Common myeloid progenitor, CD34-positive (primary cell): ENCODE measurements around the gene ADAP2.

Experiments used
- CTCF ChIA-PET: fragments of 350-600 bp; sonication (Branson Sonifier 250); formaldehyde crosslinking; loops from one replicate; lab custom pipeline; 2021; ENCODE audit warnings: antibody characterized with exemption; lab: Charles Lee
- POLR2A ChIA-PET: fragments of 350-600 bp; sonication (Branson Sonifier 250); formaldehyde crosslinking; loops from one replicate; lab custom pipeline; 2021; ENCODE audit warnings: antibody characterized with exemption; lab: Charles Lee
- DNase-seq, 3 donors: peaks; one replicate each; pipeline versions ENCODE4 v3.0.0 to v3.0.0-alpha.2; 2013
- H3K27ac ChIP-seq, 2 experiments: 1 replicate in 1 of 2; 2 replicates in 1 of 2; pipeline ENCODE4 v1.7.0; 2013; ENCODE audit warnings: inconsistent platforms in 2 of 2, low read length in 2 of 2, mild to moderate bottlenecking in 2 of 2, low read depth in 1 of 2, moderate library complexity in 1 of 2; ENCODE audit not compliant: severe bottlenecking in 2 of 2, insufficient read depth in 1 of 2, poor library complexity in 1 of 2
- H3K27me3 ChIP-seq, 5 experiments: replicated peaks in 2 of 5; 1 replicate in 3 of 5; 2 replicates in 2 of 5; pipeline versions ENCODE4 v1.6.1 to v1.7.0; 2013; ENCODE audit warnings: low read length in 4 of 5, mild to moderate bottlenecking in 2 of 5, moderate library complexity in 2 of 5, inconsistent platforms in 1 of 5; ENCODE audit not compliant: insufficient read depth in 5 of 5, control insufficient read depth in 4 of 5
- H3K36me3 ChIP-seq, 4 experiments: 1 replicate in 2 of 4; 2 replicates in 2 of 4; pipeline versions ENCODE4 v1.6.1 to v1.7.0; 2013; ENCODE audit warnings: low read length in 3 of 4, control low read depth in 1 of 4, mild to moderate bottlenecking in 1 of 4; ENCODE audit not compliant: control insufficient read depth in 4 of 4, insufficient read depth in 4 of 4
- H3K4me1 ChIP-seq, 4 experiments: 1 replicate in 3 of 4; 2 replicates in 1 of 4; pipeline versions ENCODE4 v1.6.1 to v1.7.1; 2013; ENCODE audit warnings: low read length in 3 of 4, mild to moderate bottlenecking in 3 of 4, control low read depth in 1 of 4, inconsistent platforms in 1 of 4, moderate library complexity in 1 of 4; ENCODE audit not compliant: control insufficient read depth in 4 of 4, insufficient read depth in 4 of 4; ENCODE audit errors: control extremely low read depth in 1 of 4
- H3K4me3 ChIP-seq, 7 experiments: 1 replicate in 4 of 7; 2 replicates in 3 of 7; pipeline versions ENCODE4 v1.5.1 to v1.7.0; 2013; ENCODE audit warnings: mild to moderate bottlenecking in 7 of 7, low read length in 6 of 7, moderate library complexity in 6 of 7, inconsistent platforms in 2 of 7, low read depth in 2 of 7, control low read depth in 1 of 7; ENCODE audit not compliant: insufficient read depth in 4 of 7, control insufficient read depth in 1 of 7; ENCODE audit errors: extremely low read depth in 1 of 7
- H3K9me3 ChIP-seq, 5 experiments: 1 replicate in 4 of 5; 2 replicates in 1 of 5; pipeline versions ENCODE4 v1.6.1 to v1.7.1; 2013; ENCODE audit warnings: low read length in 4 of 5, mild to moderate bottlenecking in 2 of 5, inconsistent platforms in 1 of 5, low read depth in 1 of 5, moderate library complexity in 1 of 5; ENCODE audit not compliant: control insufficient read depth in 4 of 5, insufficient read depth in 2 of 5; ENCODE audit errors: control extremely low read depth in 1 of 5
- WGBS: methylation state at CpG from one replicate; pipeline ENCODE4 v1.1.5; 2013; ENCODE audit not compliant: insufficient coverage; 5-methylcytosine and 5-hydroxymethylcytosine counted together

The ADAP2 gene

GRCh38 chr17:30990458-30990857 is 68.7 kb downstream of the ADAP2 start:
- 100% methylated on average over 1 of the region's 3 CpGs for WGBS
- CTCF ChIA-PET: no interaction called here

DNA sequence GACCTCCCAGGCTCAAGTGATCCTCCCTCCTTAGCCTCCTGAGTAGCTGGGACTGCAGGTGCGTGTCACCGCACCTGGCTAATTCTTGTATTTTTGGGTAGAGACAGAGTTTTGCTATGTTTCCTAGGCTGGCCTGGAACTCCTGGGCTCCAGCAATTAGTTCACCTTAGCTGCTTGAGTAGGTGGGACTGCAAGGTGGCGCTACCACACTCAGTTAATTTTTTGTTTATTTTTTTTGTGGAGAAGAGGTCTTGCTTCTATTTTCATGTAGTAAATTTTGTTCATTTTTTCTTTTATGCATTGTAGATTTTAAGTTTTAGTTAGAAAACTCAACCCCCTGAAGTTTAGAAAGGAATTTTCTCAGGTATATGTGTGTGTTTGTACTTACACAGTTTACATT is 70.8 kb downstream of the ADAP2 start:
- CTCF ChIA-PET: no interaction called here
- Histone ChIP-seq H3K27ac (no peak overlapping the region), H3K27me3 (no peaks in the 10 kb centered on the region), H3K4me1 (no peaks in the 10 kb centered on the region), H3K9me3 (no peaks in the 10 kb centered on the region), H3K36me3 (peaks cover 6 to 40% (median 21%) of the 10 kb centered on the region in 4 experiments), H3K4me3 (no peak overlapping the region)
- POLR2A ChIA-PET: no interaction called here
- no peak for DNase-seq
- no CpG with 5 or more reads among the region's 3 CpGs for whole genome bisulfite sequencing

More at GRCh38 chr17:30990458-30990857, 68.7 kb downstream of the ADAP2 start:
- no peak overlapping the region for H3K4me3 ChIP-seq
- H3K4me1 ChIP-seq: no peaks in the 10 kb centered on the region
- H3K9me3 ChIP-seq: no peaks in the 10 kb centered on the region
- H3K27me3 ChIP-seq: no peaks in the 10 kb centered on the region
- POLR2A ChIA-PET: no interaction called here
- DNase-seq: no peak
- H3K36me3 ChIP-seq: peaks cover 4 to 40% (median 16%) of the 10 kb centered on the region in 4 experiments
- H3K27ac ChIP-seq: no peak overlapping the region

- DNase-seq: no peak
- Histone ChIP-seq H3K27ac (no peak overlapping the region), H3K27me3 (no peaks in the 10 kb centered on the region), H3K9me3 (no peaks in the 10 kb centered on the region), H3K4me3 (no peak overlapping the region), H3K36me3 (peaks cover 9 to 58% (median 33%) of the 10 kb centered on the region in 4 experiments), H3K4me1 (no peaks in the 10 kb centered on the region)
- ChIA-PET CTCF (interaction anchor here (1.4 kb wide), 1 partner anchor 24 kb away, joined by 3 read pairs; the partner anchor contains the start of gene RNF135), POLR2A (no interaction called here)
- 100% methylated on average over 1 of the region's 3 CpGs for WGBS
These were observed 73.6 kb downstream of the ADAP2 start for GRCh38 chr17:30995347-30995746.

GRCh38 chr17:30996486-30996885 is 74.7 kb downstream of the ADAP2 start:
- H3K4me1 ChIP-seq: no peaks in the 10 kb centered on the region
- CTCF ChIA-PET: interaction anchor here (1.4 kb wide), 1 partner anchor 25 kb away, joined by 3 read pairs; the partner anchor contains the start of gene RNF135
- POLR2A ChIA-PET: no interaction called here
- no peaks in the 10 kb centered on the region for H3K27me3 ChIP-seq
- no peak for DNase-seq
- H3K27ac ChIP-seq: no peak overlapping the region
- no peaks in the 10 kb centered on the region for H3K9me3 ChIP-seq
- WGBS: 100% methylated on average over 3 of the region's 3 CpGs
- no peak overlapping the region for H3K4me3 ChIP-seq
- H3K36me3 ChIP-seq: peaks cover 9 to 58% (median 36%) of the 10 kb centered on the region in 4 experiments

DNA sequence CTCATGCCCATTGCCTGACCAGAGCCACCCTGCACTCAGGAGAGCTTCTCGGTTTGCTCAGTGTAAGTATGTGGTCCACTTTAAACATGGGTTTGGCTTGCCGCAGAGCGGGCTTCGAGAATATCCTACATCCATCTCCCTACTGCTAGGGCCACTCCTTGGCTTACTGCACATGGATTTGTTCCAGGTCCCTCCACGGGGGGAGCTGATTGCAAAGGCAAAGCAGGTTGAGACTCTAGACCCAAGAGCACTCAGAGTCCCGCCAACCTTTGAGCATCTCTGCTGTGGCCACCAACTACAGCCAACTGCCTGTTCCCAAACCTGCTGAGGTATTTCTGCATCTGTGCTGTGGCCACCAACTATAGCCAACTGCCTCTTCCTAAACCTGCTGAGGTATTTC is 75.5 kb downstream of the ADAP2 start:
- Histone ChIP-seq H3K27ac (no peak overlapping the region), H3K27me3 (no peaks in the 10 kb centered on the region), H3K9me3 (no peaks in the 10 kb centered on the region), H3K36me3 (peaks cover 9 to 58% (median 39%) of the 10 kb centered on the region in 4 experiments), H3K4me1 (no peaks in the 10 kb centered on the region), H3K4me3 (no peak overlapping the region)
- POLR2A ChIA-PET: no interaction called here
- CTCF ChIA-PET: interaction anchor here (1.2 kb wide), 1 partner anchor 11 kb away, joined by 3 read pairs; no protein-coding TSS in a partner anchor
- 100% methylated on average over 4 of the region's 6 CpGs for WGBS
- no peak for DNase-seq

- no peaks in the 10 kb centered on the region for H3K4me1 ChIP-seq
- whole genome bisulfite sequencing: 100% methylated on average over 4 of the region's 5 CpGs
- POLR2A ChIA-PET: no interaction called here
These were observed 76.1 kb downstream of the ADAP2 start for GRCh38 chr17:30997842-30998241.

DNA sequence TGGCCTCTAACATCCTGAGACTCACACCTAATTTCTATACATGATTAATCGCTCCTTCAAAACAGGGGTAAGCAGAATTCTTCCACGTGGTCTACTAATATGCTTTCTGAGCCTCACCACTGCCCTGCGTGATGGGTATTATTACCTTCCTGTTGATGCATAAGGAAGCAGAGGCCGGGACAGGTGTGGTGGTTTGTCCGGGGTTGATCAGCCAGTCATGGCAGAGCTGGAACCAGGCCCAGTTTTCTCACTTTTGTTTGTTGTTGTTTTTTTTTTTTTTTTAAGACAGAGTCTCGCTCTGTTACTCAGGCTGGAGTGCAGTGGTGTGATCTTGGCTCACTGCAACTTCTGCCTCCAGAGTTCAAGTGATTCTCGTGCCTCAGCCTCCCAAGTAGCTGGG is 80.3 kb downstream of the ADAP2 start:
- ChIA-PET CTCF (no interaction called here), POLR2A (interaction anchor here (0.6 kb wide), 1 partner anchor 895 kb away, joined by 3 read pairs; no protein-coding TSS in a partner anchor)
- H3K27ac ChIP-seq: no peak overlapping the region

More at GRCh38 chr17:30997842-30998241, 76.1 kb downstream of the ADAP2 start:
- Histone ChIP-seq H3K27ac (no peak overlapping the region), H3K36me3 (peaks cover 9 to 60% (median 39%) of the 10 kb centered on the region in 4 experiments), H3K4me3 (no peak overlapping the region), H3K27me3 (no peaks in the 10 kb centered on the region), H3K9me3 (no peaks in the 10 kb centered on the region)
- DNase-seq: no peak
- CTCF ChIA-PET: interaction anchor here (1.2 kb wide), 1 partner anchor 12 kb away, joined by 3 read pairs; no protein-coding TSS in a partner anchor

More for the DNA sequence above, 80.3 kb downstream of the ADAP2 start:
- DNase-seq: no peak
- no peaks in the 10 kb centered on the region for H3K9me3 ChIP-seq
- no peaks in the 10 kb centered on the region for H3K27me3 ChIP-seq
- 96% methylated on average over 5 of the region's 7 CpGs for WGBS
- H3K36me3 ChIP-seq: peaks cover 9 to 49% (median 32%) of the 10 kb centered on the region in 4 experiments
- H3K4me3 ChIP-seq: no peak overlapping the region
- no peaks in the 10 kb centered on the region for H3K4me1 ChIP-seq
